PC-3 (cell line): Measurements from ENCODE around the gene BLTP3B. TPM values are rescaled to one million over a fixed set of nuclear protein-coding genes. Genes with fewer than 3 reads are reported as not detected.

ENCODE experiments used
- ATAC-seq: fragments of 200-7000 bp; cut with Tn5 transposase; 2 replicates; pipeline ENCODE4 v1.9.1; 2020; ENCODE audit warnings: mild to moderate bottlenecking, moderate library complexity
- BruUV-seq: library from RNA; stranded (reverse); fragments of 400-500 nt; replicated peaks from 2 replicates; lab custom pipeline; 2021; lab: Mats Ljungman, UMichigan
- CTCF ChIA-PET: fragments of 300-600 bp; sonication (Branson Sonifier 250); formaldehyde crosslinking; loops from one replicate; lab custom pipeline; 2022; ENCODE audit warnings: antibody characterized with exemption; lab: Charles Lee
- POLR2A ChIA-PET: fragments of 300-600 bp; sonication (Branson Sonifier 250); formaldehyde crosslinking; loops from one replicate; lab custom pipeline; 2022; ENCODE audit warnings: antibody characterized with exemption; ENCODE audit not compliant: unreplicated experiment; lab: Charles Lee
- DNase-seq: peaks from one replicate; pipeline ENCODE4 v3.0.0-alpha.2; 2015
- H2AFZ ChIP-seq: fragments of 300-600 bp; sonication (generic); 2 replicates; pipeline ENCODE4 v1.6.0; 2016; ENCODE audit warnings: antibody characterized with exemption, low read length
- H3F3A ChIP-seq: fragments of 300-600 bp; sonication (generic); one replicate; pipeline ENCODE4 v1.6.0; 2017; ENCODE audit warnings: antibody characterized with exemption, low read length, control low read depth, mild to moderate bottlenecking; ENCODE audit not compliant: unreplicated experiment
- H3K27ac ChIP-seq: fragments of 300-600 bp; sonication (generic); 2 replicates; pipeline ENCODE4 v1.5.1; 2016; ENCODE audit warnings: mild to moderate bottlenecking, low read length
- H3K27me3 ChIP-seq: fragments of 300-600 bp; sonication (generic); 2 replicates; pipeline ENCODE4 v1.6.1; 2016; ENCODE audit warnings: low read length, mixed read lengths
- H3K36me3 ChIP-seq: fragments of 300-600 bp; sonication (generic); 2 replicates; pipeline ENCODE4 v1.6.1; 2016; ENCODE audit warnings: low read depth, mixed run types, low read length, mixed read lengths
- H3K4me1 ChIP-seq: fragments of 300-600 bp; sonication (generic); 2 replicates; pipeline ENCODE4 v1.5.1; 2016; ENCODE audit warnings: low read length; ENCODE audit not compliant: insufficient read depth
- H3K4me2 ChIP-seq: fragments of 300-600 bp; sonication (generic); 2 replicates; pipeline ENCODE4 v1.6.0; 2016; ENCODE audit warnings: low read length
- H3K4me3 ChIP-seq: fragments of 300-600 bp; sonication (generic); 2 replicates; pipeline ENCODE4 v1.5.1; 2016; ENCODE audit warnings: mild to moderate bottlenecking, low read length, mixed read lengths
- H3K79me2 ChIP-seq: fragments of 300-600 bp; sonication (generic); 2 replicates; pipeline ENCODE4 v1.6.1; 2017; ENCODE audit warnings: low read length, mixed read lengths
- H3K9ac ChIP-seq: fragments of 300-600 bp; sonication (generic); 2 replicates; pipeline ENCODE4 v1.6.0; 2016; ENCODE audit warnings: mild to moderate bottlenecking, low read length
- H3K9me2 ChIP-seq: fragments of 300-600 bp; sonication (generic); replicated peaks from 2 replicates; pipeline ENCODE4 v1.6.1; 2016; ENCODE audit warnings: mixed run types, low read length, mixed read lengths
- H3K9me3 ChIP-seq: fragments of 300-600 bp; sonication (generic); 2 replicates; pipeline ENCODE4 v1.6.1; 2016; ENCODE audit warnings: low read length, mixed read lengths
- H4K20me1 ChIP-seq: fragments of 300-600 bp; sonication (generic); 2 replicates; pipeline ENCODE4 v1.6.1; 2016; ENCODE audit warnings: low read length, mixed read lengths
- CTCF ChIP-seq: fragments of 300-600 bp; sonication (generic); conservative IDR thresholded peaks from 2 replicates; pipeline ENCODE4 v1.5.1; 2017; ENCODE audit warnings: antibody characterized with exemption, low read depth, mild to moderate bottlenecking, low read length
- EZH2 ChIP-seq: fragments of 300-600 bp; sonication (generic); IDR thresholded peaks from one replicate; pipeline ENCODE4 v1.6.1; 2017; ENCODE audit warnings: antibody characterized with exemption, mild to moderate bottlenecking, low read length; ENCODE audit not compliant: unreplicated experiment
- EZH2phosphoT487 ChIP-seq: fragments of 300-600 bp; sonication (generic); IDR thresholded peaks from 2 replicates; pipeline ENCODE4 v1.6.1; 2018; ENCODE audit warnings: mild to moderate bottlenecking, antibody characterized with exemption, low read length, borderline replicate concordance
- intact Hi-C: fragments of 100-400 bp; cut with micrococcal nuclease; formaldehyde crosslinking; loops from 2 replicates; pipeline ENCODE4 v1.9.0; 2023
- total RNA-seq: library from RNA; depleted of rRNA; stranded (reverse); fragments of >200 nt; gene quantifications from 2 replicates; pipeline ENCODE4 v1.2.3, GENCODE V29; 2014

The BLTP3B gene
- total RNA-seq, 1 experiment from 2014 or later: 32.0 TPM

GRCh38 chr12:100123316-100124095 lies 19.2 kb downstream of the BLTP3B start:
- TF ChIP-seq EZH2phosphoT487 (no peak), CTCF (no peak), EZH2 (no peak)
- no TSS peak for BruUV-seq
- CTCF ChIA-PET: no interaction called here
- Histone ChIP-seq H3K9ac (no peak overlapping the region), H4K20me1 (peaks cover 6% of the 10 kb centered on the region; the same call in 1 of the 2 replicates), H3K4me1 (peaks cover 6% of the 10 kb centered on the region; the same call in 1 of the 2 replicates), H3F3A (no peaks in the 10 kb centered on the region), H3K27me3 (no peaks in the 10 kb centered on the region), H3K79me2 (peaks cover 72% of the 10 kb centered on the region), H3K36me3 (no peaks in the 10 kb centered on the region), H2AFZ (no peak overlapping the region), H3K4me3 (no peak overlapping the region), H3K4me2 (no peak overlapping the region), H3K9me2 (no peaks in the 10 kb centered on the region), H3K9me3 (no peaks in the 10 kb centered on the region), H3K27ac (no peak overlapping the region)
- DNase-seq (no peak), ATAC-seq (no peak)
- POLR2A ChIA-PET: no interaction called here
- intact Hi-C loops: no loop called here

- TF ChIP-seq EZH2phosphoT487: no peak
- no peak for TF ChIP-seq CTCF
- TF ChIP-seq EZH2: no peak
- POLR2A ChIA-PET: no interaction called here
- CTCF ChIA-PET: interaction anchor here (0.6 kb wide), 1 partner anchor 58 kb away, joined by 4 read pairs; no protein-coding TSS in a partner anchor
- ATAC-seq: no peak
- Histone ChIP-seq H3K27ac (no peak overlapping the region), H3K4me2 (no peak overlapping the region), H3K79me2 (peaks cover 55% of the 10 kb centered on the region), H3K9me3 (no peaks in the 10 kb centered on the region), H4K20me1 (peaks cover 6% of the 10 kb centered on the region; the same call in 1 of the 2 replicates), H3K9me2 (no peaks in the 10 kb centered on the region), H3F3A (no peaks in the 10 kb centered on the region), H3K9ac (no peak overlapping the region), H3K4me1 (no peaks in the 10 kb centered on the region), H3K4me3 (no peak overlapping the region), H3K36me3 (no peaks in the 10 kb centered on the region), H3K27me3 (no peaks in the 10 kb centered on the region), H2AFZ (no peak overlapping the region)
- no peak for DNase-seq
- BruUV-seq: no TSS peak
- intact Hi-C loops: no loop called here
Observed at GRCh38 chr12:100120355-100120754, 22.3 kb downstream of the BLTP3B start.

- intact Hi-C loops: no loop called here
- POLR2A ChIA-PET: no interaction called here
- no peak overlapping the region for H3K9ac ChIP-seq
Observed at GRCh38 chr12:100115291-100115690, 27.4 kb downstream of the BLTP3B start.

More at GRCh38 chr12:100115291-100115690, 27.4 kb downstream of the BLTP3B start:
- Histone ChIP-seq H3K9me3 (no peaks in the 10 kb centered on the region), H3K9me2 (no peaks in the 10 kb centered on the region), H3K27me3 (no peaks in the 10 kb centered on the region), H3K27ac (no peak overlapping the region), H3K36me3 (no peaks in the 10 kb centered on the region), H3K4me1 (no peaks in the 10 kb centered on the region), H3K79me2 (peaks cover 43% of the 10 kb centered on the region), H3F3A (no peaks in the 10 kb centered on the region), H4K20me1 (0 out of 2 replicates have a peak, but pooled peaks cover under 1% of the 10 kb centered on the region), H2AFZ (no peak overlapping the region), H3K4me3 (no peak overlapping the region), H3K4me2 (no peak overlapping the region)
- ATAC-seq: no peak
- CTCF ChIA-PET: no interaction called here
- TF ChIP-seq CTCF: no peak
- TF ChIP-seq EZH2phosphoT487: no peak
- no peak for TF ChIP-seq EZH2
- BruUV-seq: no TSS peak
- no peak for DNase-seq
